OCI-LY7 (cell line): ENCODE data around the gene PARD3.

ENCODE experiments used
- CTCF ChIP-seq: fragments of 200-600 bp; sonication (generic); conservative IDR thresholded peaks from 2 replicates; pipeline ENCODE4 v1.5.1; 2014; ENCODE audit warnings: mild to moderate bottlenecking, antibody characterized with exemption, low read length, moderate library complexity, mixed read lengths
- EZH2phosphoT487 ChIP-seq: fragments of 200-600 bp; sonication (generic); IDR thresholded peaks from 2 replicates; pipeline ENCODE4 v1.6.1; 2018; ENCODE audit warnings: low read depth, borderline replicate concordance, mild to moderate bottlenecking, mixed run types, antibody characterized with exemption, low read length, moderate library complexity, mixed read lengths

- TF ChIP-seq CTCF (no peak), EZH2phosphoT487 (no peak)
These were observed 524.5 kb downstream of the PARD3 start for GRCh38 chr10:34290412-34291081.
